Muscle layer of duodenum (tissue), 2 donors: ENCODE data around the gene CRYBG1.
"Not testable (repeated sequence)": the region's sequence is repeated elsewhere in the genome, so short reads cannot be mapped to it uniquely, and the experiment has no call there.

Experiments used
- H3K27ac ChIP-seq: one replicate; pipeline ENCODE4 v1.7.0; 2013; ENCODE audit warnings: mild to moderate bottlenecking, low read length
- H3K27me3 ChIP-seq: one replicate; pipeline ENCODE4 v1.7.0; 2013; ENCODE audit warnings: low read depth, mild to moderate bottlenecking, control low read depth, low read length
- H3K36me3 ChIP-seq, 2 donors: one replicate each; pipeline ENCODE4 v1.7.0; 2013; ENCODE audit warnings: low read length in 2 of 2, control low read depth in 1 of 2, mild to moderate bottlenecking in 1 of 2; ENCODE audit not compliant: insufficient read depth in 2 of 2, control insufficient read depth in 1 of 2
- H3K4me1 ChIP-seq, 2 donors: one replicate each; pipeline ENCODE4 v1.7.0; 2013; ENCODE audit warnings: low read length in 2 of 2, mild to moderate bottlenecking in 2 of 2, control low read depth in 1 of 2, moderate library complexity in 1 of 2; ENCODE audit not compliant: insufficient read depth in 2 of 2, control insufficient read depth in 1 of 2
- H3K4me3 ChIP-seq, 2 donors: one replicate each; pipeline ENCODE4 v1.7.0; 2013; ENCODE audit warnings: low read length in 2 of 2, low read depth in 1 of 2, mild to moderate bottlenecking in 1 of 2
- H3K9me3 ChIP-seq, 2 donors: one replicate each; pipeline ENCODE4 v1.7.0; 2013; ENCODE audit warnings: low read length in 2 of 2, control low read depth in 1 of 2, mild to moderate bottlenecking in 1 of 2; ENCODE audit not compliant: control insufficient read depth in 1 of 2
- donor health status: healthy.

The CRYBG1 gene

DNA sequence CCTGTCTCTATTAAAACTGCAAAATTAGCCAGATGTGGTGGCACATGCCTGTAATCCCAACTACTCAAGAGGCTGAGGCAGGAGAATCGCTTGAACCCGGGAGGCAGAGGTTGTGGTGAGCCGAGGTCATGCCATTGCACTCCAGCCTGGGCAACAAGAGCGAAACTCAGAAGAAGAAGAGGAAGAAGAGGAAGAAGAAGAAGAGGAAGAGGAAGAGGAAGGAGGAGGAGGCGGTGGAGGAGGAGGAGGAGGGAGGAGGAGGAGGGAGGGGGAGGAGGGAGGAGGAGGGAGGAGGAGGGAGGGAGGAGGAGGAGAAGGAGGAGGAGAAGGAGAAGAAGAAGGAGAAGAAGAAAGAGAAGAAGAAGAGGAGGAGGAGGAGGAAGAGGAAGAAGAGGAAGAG, 228.4 kb downstream of the CRYBG1 start:
- H3K27ac ChIP-seq, H3K9me3 ChIP-seq, H3K4me3 ChIP-seq, H3K4me1 ChIP-seq, H3K27me3 ChIP-seq: not testable (repeated sequence)
- H3K36me3 ChIP-seq = peaks cover 21 to 34% of the 10 kb centered on the region in 2 donors

DNA sequence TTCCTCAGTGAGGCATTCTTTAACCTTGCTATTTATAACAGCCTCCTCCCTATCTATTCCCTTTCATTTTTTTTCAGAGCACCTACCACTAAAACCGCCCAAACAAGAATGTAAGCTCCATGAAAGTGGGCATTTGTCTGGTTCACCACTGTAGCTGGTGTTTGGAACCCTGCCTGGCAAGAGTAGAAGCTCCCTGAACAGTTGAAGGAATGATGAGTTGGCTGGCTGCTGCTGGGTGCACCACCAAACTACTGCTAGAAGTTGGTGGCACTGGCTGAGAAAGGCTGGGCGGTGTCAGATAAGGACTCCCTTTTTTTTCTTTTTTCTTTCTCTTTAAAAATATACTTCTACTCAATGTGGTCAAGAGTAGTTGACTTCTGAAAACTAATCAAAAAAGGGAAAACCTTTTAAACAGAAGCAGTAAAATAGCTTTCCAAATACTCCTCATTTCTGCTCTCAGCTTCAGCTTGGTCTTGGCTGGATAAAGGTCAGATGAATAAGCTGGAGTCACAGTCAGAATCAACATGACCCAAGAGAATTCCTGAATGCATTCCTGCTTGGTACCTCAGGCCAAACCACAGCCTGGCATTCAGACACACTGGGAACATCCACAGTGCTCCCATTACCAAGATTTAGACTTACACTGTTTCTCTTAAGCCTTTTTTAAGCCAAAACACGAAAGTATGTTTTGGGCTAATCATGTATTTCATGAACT, 230.8 kb downstream of the CRYBG1 start:
- Histone ChIP-seq H3K4me1 (no peaks in the 10 kb centered on the region), H3K9me3 (no peaks in the 10 kb centered on the region), H3K27me3 (no peaks in the 10 kb centered on the region), H3K36me3 (peaks cover 21 to 34% of the 10 kb centered on the region in 2 donors), H3K4me3 (no peak overlapping the region), H3K27ac (no peak overlapping the region)

DNA sequence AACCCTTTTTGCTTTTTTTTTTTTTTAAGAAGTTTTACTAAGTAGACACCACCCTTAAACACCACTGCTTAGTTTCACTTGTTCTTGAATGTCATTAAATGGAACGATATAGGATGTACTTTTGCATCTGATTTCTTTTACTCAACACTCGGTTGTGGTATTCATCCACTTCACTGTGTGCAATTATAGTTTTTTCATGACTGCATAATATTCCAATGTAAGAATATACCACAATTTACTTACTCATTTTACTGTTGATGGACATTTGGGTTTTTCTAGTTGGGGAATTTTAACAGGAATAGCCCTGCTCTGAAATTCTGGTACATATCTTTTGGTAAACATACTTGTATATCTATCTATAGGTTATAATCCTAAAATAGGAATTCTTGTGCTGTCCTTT, 238.9 kb downstream of the CRYBG1 start:
- no peaks in the 10 kb centered on the region for H3K9me3 ChIP-seq
- no peaks in the 10 kb centered on the region for H3K4me1 ChIP-seq
- H3K4me3 ChIP-seq = no peak overlapping the region
- H3K27me3 ChIP-seq = no peaks in the 10 kb centered on the region
- H3K27ac ChIP-seq = no peak overlapping the region
- H3K36me3 ChIP-seq = peaks cover 0 to 24% of the 10 kb centered on the region in 2 donors

DNA sequence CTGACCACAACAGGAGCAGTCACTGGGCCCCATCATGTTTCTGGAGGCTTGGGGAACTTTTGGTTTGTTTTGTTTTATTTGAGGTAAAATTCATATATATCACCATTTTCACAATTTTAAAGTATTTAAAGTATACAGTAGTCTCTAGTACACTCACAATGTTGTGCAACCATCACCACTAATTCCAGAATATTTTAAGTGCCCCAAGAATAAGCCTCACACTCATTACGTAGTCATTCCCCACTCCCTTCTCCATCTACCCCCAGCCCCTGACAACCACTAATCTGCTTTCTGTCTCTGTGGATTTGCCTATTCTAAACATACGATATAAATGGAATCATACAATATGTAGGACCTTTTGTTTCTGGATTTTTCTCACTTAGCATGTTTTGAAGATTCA, 239.8 kb downstream of the CRYBG1 start:
- no peak overlapping the region for H3K27ac ChIP-seq
- H3K4me1 ChIP-seq = no peaks in the 10 kb centered on the region
- H3K27me3 ChIP-seq = no peaks in the 10 kb centered on the region
- no peak overlapping the region for H3K4me3 ChIP-seq
- no peaks in the 10 kb centered on the region for H3K9me3 ChIP-seq
- peaks cover 0 to 27% of the 10 kb centered on the region in 2 donors for H3K36me3 ChIP-seq

DNA sequence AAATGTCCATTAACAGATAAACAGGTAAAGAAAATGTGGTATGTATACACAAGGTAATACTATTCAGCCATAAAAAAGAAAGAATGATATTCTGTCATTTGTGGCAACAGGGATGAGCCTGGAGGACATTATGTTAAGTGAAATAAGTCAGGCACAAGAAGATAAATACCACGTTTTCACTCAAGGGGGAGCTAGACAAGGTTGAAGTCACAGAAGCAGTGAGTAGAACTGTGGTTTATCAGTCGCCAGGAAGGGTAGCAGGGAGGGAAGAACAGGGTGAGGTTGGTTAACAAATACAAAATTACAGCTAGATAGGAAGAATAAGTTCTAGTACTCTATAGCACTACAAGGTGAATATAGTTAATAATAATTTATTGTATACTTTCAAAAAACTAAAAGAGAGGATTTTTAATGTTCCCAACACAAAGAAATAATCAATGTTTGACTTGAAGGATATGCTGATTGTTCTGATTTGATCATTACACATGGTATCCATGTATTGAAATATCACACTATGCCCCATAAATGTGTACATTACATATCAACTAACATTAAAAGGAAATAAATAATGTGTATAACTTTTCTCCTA, 247.7 kb downstream of the CRYBG1 start:
- H3K27me3 ChIP-seq = no peaks in the 10 kb centered on the region
- H3K36me3 ChIP-seq = peaks cover 0 to 11% of the 10 kb centered on the region in 2 donors
- H3K27ac ChIP-seq = no peak overlapping the region
- no peaks in the 10 kb centered on the region for H3K4me1 ChIP-seq
- H3K4me3 ChIP-seq = no peak overlapping the region
- no peaks in the 10 kb centered on the region for H3K9me3 ChIP-seq

DNA sequence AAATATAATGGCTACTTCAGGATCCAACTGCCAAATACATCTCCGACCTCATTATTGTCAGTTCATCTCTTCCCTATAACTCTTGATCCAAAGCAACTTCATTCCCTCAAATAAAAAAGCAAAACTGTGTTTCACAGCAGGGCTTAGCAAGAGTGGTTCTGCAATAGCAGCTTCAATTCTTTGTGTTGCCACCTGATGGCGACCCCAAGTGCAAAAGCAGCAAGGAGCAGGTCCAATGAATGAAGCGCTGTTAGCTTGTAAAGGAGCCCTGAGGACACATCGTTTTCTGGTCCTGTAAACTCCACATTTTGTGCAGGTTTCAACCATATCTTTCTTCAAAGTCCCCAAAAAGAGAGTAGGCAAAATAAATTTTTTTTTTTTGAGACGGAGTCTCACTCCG, 249.2 kb downstream of the CRYBG1 start:
- peaks cover 0 to 12% of the 10 kb centered on the region in 2 donors for H3K36me3 ChIP-seq
- no peaks in the 10 kb centered on the region for H3K4me1 ChIP-seq
- H3K27me3 ChIP-seq = no peaks in the 10 kb centered on the region
- H3K4me3 ChIP-seq = no peak overlapping the region
- H3K9me3 ChIP-seq = no peaks in the 10 kb centered on the region
- no peak overlapping the region for H3K27ac ChIP-seq

DNA sequence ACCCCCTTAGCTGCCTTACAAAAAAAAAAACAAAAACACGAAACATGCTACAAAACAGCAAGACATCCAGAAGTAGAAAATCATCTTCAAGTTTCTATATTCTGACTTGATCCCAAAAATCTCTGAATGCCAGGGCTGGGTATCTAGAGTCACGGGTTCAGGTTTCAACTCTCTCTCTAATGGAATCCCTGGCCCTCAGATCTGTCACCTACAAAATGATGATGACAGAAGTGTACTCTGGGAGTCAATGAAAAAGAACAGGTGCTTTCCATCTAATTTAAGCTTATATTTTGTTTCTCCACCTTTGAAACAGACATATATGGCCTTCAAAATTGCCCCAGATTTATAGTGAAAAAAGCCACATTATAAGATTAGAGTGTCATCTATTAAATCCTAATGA, 250.5 kb downstream of the CRYBG1 start:
- Histone ChIP-seq H3K4me3 (no peak overlapping the region), H3K9me3 (no peaks in the 10 kb centered on the region), H3K36me3 (peaks cover 0 to 11% of the 10 kb centered on the region in 2 donors), H3K4me1 (no peaks in the 10 kb centered on the region), H3K27me3 (no peaks in the 10 kb centered on the region), H3K27ac (no peak overlapping the region)

DNA sequence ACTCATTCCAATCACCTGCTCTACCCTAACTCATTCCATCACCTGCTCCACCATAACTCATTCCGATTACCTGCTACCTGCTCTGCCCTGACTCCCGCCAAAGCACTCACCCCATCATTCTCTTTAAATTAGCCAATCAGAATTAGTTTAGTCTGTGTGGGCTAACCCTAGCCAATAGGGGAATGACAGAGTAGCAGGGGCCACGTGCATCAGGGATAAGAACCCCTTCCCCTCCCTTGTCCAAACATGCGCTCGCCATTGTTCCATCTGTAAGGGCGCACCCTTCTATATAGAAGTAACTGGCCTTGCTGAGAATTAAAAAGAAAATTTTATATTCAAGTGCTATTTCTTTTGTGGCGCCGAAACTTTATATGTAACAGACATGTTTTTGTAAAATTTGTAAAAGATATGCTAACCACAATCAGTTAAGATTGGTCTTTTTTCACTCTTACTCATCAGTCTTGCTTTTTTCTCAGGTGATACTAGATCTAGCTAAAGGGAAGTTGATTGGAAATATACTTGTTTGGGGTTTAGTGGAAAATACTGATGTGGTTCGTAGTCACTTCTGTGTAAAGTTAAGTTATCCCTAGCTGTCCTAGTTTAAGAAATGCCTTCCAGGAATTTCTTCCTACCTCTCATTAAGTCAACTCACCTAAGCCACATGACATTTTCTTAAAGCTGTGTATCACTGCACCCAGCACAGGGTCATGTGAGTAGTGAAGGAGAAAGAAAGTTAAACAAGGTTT, 252.3 kb downstream of the CRYBG1 start:
- Histone ChIP-seq H3K4me1 (no peaks in the 10 kb centered on the region), H3K27me3 (no peaks in the 10 kb centered on the region), H3K27ac (no peak overlapping the region), H3K9me3 (no peaks in the 10 kb centered on the region), H3K36me3 (peaks cover 0 to 15% of the 10 kb centered on the region in 2 donors), H3K4me3 (no peak overlapping the region)

DNA sequence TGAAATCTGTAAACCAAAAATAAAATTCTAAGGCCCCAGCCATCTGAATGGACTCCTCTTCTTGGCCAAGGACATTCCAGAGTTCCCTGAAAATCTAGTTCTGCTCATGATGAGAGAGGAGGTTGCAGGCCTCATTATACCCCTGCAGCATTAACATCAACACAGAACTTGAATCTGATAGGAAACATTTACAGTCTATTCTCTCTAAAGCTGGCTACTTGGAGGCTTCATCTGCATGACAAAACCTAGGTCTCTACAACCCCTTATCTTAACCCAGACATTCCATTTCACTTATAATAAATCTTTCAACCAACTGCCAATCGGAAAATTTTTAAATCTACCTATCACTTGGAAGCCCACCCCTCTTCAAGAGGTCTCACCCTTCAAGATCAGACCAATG, 253.1 kb downstream of the CRYBG1 start:
- Histone ChIP-seq H3K27me3 (no peaks in the 10 kb centered on the region), H3K4me1 (no peaks in the 10 kb centered on the region), H3K4me3 (no peak overlapping the region), H3K9me3 (no peaks in the 10 kb centered on the region), H3K27ac (no peak overlapping the region), H3K36me3 (peaks cover 0 to 19% of the 10 kb centered on the region in 2 donors)

DNA sequence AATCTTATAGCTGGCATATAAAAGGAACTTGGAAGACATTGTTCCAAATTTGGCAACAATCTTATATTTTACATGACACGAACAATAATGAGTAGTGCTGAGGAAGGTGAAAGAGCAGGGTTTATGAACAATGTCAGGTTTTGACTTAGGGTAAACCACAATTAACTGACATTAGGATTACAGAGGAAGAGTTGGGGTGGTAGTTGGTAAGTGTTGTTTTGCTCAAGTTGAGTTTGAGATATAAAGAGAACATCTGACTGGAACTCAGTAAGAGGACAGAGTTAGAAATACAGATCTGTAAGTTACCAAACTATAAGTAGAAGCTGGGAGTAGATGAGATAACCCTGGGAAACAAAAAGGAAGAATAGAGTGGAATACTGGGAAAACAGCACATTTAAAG, 253.6 kb downstream of the CRYBG1 start:
- Histone ChIP-seq H3K36me3 (peaks cover 0 to 25% of the 10 kb centered on the region in 2 donors), H3K9me3 (no peaks in the 10 kb centered on the region), H3K4me1 (no peaks in the 10 kb centered on the region), H3K27ac (no peak overlapping the region), H3K4me3 (no peak overlapping the region), H3K27me3 (no peaks in the 10 kb centered on the region)

DNA sequence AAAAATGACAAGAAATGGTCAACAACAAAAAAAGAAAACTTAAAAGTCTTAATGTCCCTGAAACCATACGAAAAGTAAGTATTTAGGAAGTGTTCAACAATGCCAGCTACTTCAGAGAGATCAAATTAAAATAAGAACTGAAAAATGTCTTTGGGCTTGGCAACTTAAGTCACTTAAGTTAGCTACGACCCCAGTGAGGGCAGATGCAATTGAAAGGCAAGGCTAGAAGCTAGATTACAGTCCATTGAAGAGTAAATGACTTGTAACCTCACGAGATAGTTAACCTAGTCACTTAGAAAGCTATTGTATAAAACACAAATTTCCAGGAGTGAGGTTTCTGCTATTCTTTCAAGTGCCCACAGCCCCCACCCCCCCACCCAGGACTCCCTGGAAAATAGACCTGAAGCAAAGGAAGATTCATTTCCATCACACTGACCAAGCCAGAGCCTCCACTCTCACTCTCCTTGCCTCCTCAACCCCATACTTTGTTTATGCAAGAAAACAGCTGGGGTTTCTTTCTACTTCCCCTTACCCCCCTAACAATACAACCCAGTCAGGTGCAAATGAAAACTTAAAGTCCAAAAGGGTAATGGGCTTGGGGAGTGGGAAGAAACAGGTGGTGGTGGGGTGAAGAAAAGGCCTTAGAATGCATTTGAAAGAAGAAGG, 254.2 kb downstream of the CRYBG1 start:
- Histone ChIP-seq H3K4me1 (no peaks in the 10 kb centered on the region), H3K27ac (no peak overlapping the region), H3K27me3 (no peaks in the 10 kb centered on the region), H3K36me3 (peaks cover 0 to 28% of the 10 kb centered on the region in 2 donors), H3K4me3 (no peak overlapping the region), H3K9me3 (no peaks in the 10 kb centered on the region)
